OCI-LY3 (cell line): Measurements from ENCODE around the gene SMARCE1.
A peak's percentile ranks its signal among the peaks of the same experiment; 100 is the strongest.

Experiments used
- H2AFZ ChIP-seq: fragments of 200-600, 300-600 bp; shearing (Covaris generic); 2 replicates; pipeline ENCODE4 v1.6.0; 2014; ENCODE audit warnings: antibody characterized with exemption, low read depth, low read length
- H3K27ac ChIP-seq: fragments of 200-600, 300-600 bp; sonication (generic); 2 replicates; pipeline ENCODE4 v1.5.1; 2014; ENCODE audit warnings: mild to moderate bottlenecking, low read length, moderate library complexity, mixed read lengths
- H3K27me3 ChIP-seq: fragments of 200-600, 300-600 bp; sonication (generic); 2 replicates; pipeline ENCODE4 v1.6.1; 2014; ENCODE audit warnings: low read depth, low read length, mixed read lengths
- H3K36me3 ChIP-seq: fragments of 200-600, 300-600 bp; sonication (generic); replicated peaks from 2 replicates; pipeline ENCODE3; 2014; ENCODE audit warnings: low read depth, low read length, mixed read lengths
- H3K4me1 ChIP-seq: fragments of 300-600, 200-600 bp; sonication (generic); 2 replicates; pipeline ENCODE4 v1.6.1; 2014; ENCODE audit warnings: low read length, mixed read lengths
- H3K4me2 ChIP-seq: fragments of 200-600, 300-600 bp; sonication (generic); 2 replicates; pipeline ENCODE4 v1.6.1; 2014; ENCODE audit warnings: low read length, mixed read lengths
- H3K4me3 ChIP-seq: fragments of 300-600, 200-600 bp; sonication (generic); 2 replicates; pipeline ENCODE4 v1.5.1; 2014; ENCODE audit warnings: antibody characterized with exemption, mild to moderate bottlenecking, low read length, moderate library complexity
- H3K79me2 ChIP-seq: fragments of 300-600, 200-600 bp; shearing (Covaris generic); 2 replicates; pipeline ENCODE4 v1.6.1; 2014; ENCODE audit warnings: mild to moderate bottlenecking, low read length, mixed read lengths
- H3K9ac ChIP-seq: fragments of 300-600, 200-600 bp; shearing (Covaris generic); 2 replicates; pipeline ENCODE4 v1.6.0; 2014; ENCODE audit warnings: mild to moderate bottlenecking, low read length, moderate library complexity
- H3K9me3 ChIP-seq: fragments of 200-600, 300-600 bp; shearing (Covaris generic); 2 replicates; pipeline ENCODE4 v1.6.1; 2014; ENCODE audit warnings: low read length, mixed read lengths; ENCODE audit not compliant: insufficient read depth
- H4K20me1 ChIP-seq: fragments of 200-600, 300-600 bp; sonication (generic); 2 replicates; pipeline ENCODE4 v1.6.1; 2016; ENCODE audit warnings: low read length, mixed read lengths; ENCODE audit not compliant: insufficient read depth
- EZH2phosphoT487 ChIP-seq: fragments of 200-600 bp; shearing (Covaris generic); IDR thresholded peaks from 2 replicates; pipeline ENCODE4 v1.6.1; 2018; ENCODE audit warnings: antibody characterized with exemption, mixed run types, low read depth
- TF ChIP-seq, protein P1 (sequence below): fragments of 200-600, 300-600 bp; sonication (generic); IDR thresholded peaks from 2 replicates; pipeline ENCODE4 v1.5.1; 2014; ENCODE audit warnings: antibody characterized with exemption, low read length, low read depth

Gene SMARCE1

DNA sequence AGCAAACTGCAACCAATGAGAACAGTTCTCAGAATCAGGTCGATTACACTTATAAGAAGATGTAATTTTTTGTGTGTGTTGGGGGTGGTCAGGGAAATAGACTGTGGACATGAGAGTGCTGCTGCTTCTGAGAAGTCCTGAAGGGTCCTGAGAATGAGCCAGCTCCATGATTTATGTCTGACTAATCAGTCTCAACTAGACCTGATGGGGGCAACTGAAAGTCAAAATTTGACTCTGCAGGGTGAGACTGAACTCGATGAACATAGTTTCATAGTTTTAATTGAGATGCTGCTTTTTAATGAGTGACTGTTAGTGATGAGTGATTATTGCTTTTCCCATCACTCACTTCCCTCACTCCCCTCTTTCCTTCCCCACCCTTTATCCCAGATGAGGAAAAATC lies 37.3 kb downstream of the SMARCE1 start:
- Histone ChIP-seq H3K9ac (peak overlapping the region; percentile 23; the same call in 1 of the 2 replicates), H2AFZ (no peak overlapping the region), H3K9me3 (no peaks in the 10 kb centered on the region), H4K20me1 (no peaks in the 10 kb centered on the region), H3K4me2 (peak overlapping the region; percentile 53), H3K36me3 (no peaks in the 10 kb centered on the region), H3K27ac (peak overlapping the region; percentile 19; the same call in 1 of the 2 replicates), H3K27me3 (no peaks in the 10 kb centered on the region), H3K4me1 (peaks cover 75% of the 10 kb centered on the region), H3K79me2 (peaks cover 9% of the 10 kb centered on the region), H3K4me3 (no peak overlapping the region)
- TF ChIP-seq, protein P1, sequence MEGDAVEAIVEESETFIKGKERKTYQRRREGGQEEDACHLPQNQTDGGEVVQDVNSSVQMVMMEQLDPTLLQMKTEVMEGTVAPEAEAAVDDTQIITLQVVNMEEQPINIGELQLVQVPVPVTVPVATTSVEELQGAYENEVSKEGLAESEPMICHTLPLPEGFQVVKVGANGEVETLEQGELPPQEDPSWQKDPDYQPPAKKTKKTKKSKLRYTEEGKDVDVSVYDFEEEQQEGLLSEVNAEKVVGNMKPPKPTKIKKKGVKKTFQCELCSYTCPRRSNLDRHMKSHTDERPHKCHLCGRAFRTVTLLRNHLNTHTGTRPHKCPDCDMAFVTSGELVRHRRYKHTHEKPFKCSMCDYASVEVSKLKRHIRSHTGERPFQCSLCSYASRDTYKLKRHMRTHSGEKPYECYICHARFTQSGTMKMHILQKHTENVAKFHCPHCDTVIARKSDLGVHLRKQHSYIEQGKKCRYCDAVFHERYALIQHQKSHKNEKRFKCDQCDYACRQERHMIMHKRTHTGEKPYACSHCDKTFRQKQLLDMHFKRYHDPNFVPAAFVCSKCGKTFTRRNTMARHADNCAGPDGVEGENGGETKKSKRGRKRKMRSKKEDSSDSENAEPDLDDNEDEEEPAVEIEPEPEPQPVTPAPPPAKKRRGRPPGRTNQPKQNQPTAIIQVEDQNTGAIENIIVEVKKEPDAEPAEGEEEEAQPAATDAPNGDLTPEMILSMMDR = no peak
- TF ChIP-seq EZH2phosphoT487 = no peak

DNA sequence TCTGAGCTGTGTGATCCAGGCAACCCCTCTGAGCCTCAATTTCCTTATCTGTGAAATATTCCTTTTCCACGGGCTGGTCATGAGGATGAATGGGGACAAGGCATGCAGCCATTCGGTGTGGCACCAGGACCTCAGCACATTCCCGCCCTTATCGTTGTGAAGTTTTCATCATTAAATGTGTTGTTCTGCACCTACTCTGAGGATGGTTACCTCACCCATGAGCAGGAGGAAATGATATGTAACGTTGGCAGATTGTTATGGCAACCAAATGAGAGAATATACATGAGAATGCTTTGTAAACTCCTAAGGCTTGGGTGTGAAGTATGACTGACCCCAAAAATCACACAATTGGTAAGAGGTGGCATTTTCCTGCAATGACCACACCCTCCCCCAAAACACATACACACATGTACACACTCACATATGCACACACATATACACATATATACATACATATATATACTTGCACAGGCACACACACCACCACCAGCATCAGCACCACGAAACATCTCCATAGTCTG lies 39.5 kb downstream of the SMARCE1 start:
- Histone ChIP-seq H3K79me2 (0 out of 2 replicates have a peak, but pooled peaks cover under 1% of the 10 kb centered on the region), H3K9me3 (no peaks in the 10 kb centered on the region), H4K20me1 (no peaks in the 10 kb centered on the region), H3K4me2 (no peak overlapping the region), H3K9ac (no peak overlapping the region), H3K36me3 (no peaks in the 10 kb centered on the region), H3K4me1 (peaks cover 74% of the 10 kb centered on the region), H3K4me3 (no peak overlapping the region), H3K27ac (no peak overlapping the region), H2AFZ (no peak overlapping the region), H3K27me3 (no peaks in the 10 kb centered on the region)
- TF ChIP-seq, protein P1 = no peak
- no peak for TF ChIP-seq EZH2phosphoT487

DNA sequence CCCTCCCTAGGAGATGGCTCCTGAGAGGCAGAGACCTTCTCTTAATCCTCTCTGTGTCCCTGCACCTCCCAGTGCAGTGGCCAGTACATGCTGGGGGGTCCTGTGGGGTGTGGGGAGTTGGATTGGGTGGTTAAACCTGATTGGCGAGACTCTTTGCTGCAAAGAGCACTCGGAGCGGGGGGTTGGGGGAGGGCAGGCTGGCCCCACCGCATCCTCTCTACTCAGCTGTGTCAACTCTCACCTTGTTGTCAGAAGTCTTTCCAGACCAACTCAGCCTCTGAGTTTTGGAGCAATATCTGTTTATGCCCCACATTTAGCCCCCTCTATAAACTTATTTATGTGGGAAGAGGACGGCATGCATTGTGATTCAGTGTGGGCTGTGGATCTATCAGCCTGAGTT lies 40.0 kb downstream of the SMARCE1 start:
- Histone ChIP-seq H3K9ac (no peak overlapping the region), H3K27ac (no peak overlapping the region), H3K4me1 (peaks cover 74% of the 10 kb centered on the region), H3K4me2 (no peak overlapping the region), H3K36me3 (no peaks in the 10 kb centered on the region), H2AFZ (no peak overlapping the region), H4K20me1 (no peaks in the 10 kb centered on the region), H3K27me3 (no peaks in the 10 kb centered on the region), H3K9me3 (no peaks in the 10 kb centered on the region), H3K4me3 (no peak overlapping the region), H3K79me2 (no peaks in the 10 kb centered on the region)
- no peak for TF ChIP-seq EZH2phosphoT487
- TF ChIP-seq, protein P1 = no peak

DNA sequence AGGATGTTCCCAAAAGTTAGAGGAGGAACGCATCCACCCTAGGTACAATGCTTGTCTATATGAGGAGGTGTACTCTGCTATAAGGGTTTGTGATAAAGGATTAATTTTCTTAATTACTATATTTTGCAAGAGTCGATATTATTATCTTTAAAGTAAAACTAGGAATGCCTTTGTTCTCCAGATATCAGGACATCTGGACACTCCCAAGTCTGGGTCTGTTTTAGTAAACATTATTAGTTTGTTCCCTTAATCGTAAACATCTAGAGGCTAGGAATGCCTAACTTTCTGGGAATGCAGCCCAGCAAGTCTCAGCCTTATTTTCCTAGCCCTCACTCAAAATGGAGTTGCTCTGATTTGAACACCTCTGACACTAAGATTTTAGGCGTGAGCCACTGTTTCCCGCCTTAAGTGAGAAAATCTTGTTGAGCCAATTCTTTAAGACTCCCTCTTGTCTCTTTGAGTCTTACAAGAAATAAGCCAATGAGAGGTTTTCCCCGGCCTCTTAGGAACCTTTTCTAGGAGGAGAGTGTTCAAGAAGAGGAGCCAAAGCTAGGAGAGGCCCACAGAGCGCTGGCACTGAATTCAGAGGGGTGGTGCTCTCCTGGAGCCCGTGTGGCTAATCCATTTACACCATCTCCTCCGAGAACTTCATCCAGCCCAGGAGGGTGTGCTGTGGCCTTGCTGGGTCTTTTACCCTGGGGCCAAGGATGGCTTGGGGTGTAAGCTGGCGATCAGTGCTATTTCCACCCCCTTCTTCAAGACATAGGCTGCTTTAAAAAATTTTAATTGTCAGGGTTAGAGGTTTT lies 40.9 kb downstream of the SMARCE1 start:
- no peak overlapping the region for H2AFZ ChIP-seq
- no peak overlapping the region for H3K27ac ChIP-seq
- H4K20me1 ChIP-seq = no peaks in the 10 kb centered on the region
- TF ChIP-seq, protein P1 = no peak
- no peak for TF ChIP-seq EZH2phosphoT487
- no peak overlapping the region for H3K4me3 ChIP-seq
- no peaks in the 10 kb centered on the region for H3K9me3 ChIP-seq
- H3K36me3 ChIP-seq = no peaks in the 10 kb centered on the region
- H3K4me2 ChIP-seq = no peak overlapping the region
- H3K27me3 ChIP-seq = no peaks in the 10 kb centered on the region
- peaks cover 74% of the 10 kb centered on the region for H3K4me1 ChIP-seq
- H3K9ac ChIP-seq = no peak overlapping the region
- no peaks in the 10 kb centered on the region for H3K79me2 ChIP-seq
